NCI-H82 (cell line): ENCODE results near the gene DUSP22.
"Not testable (repeated sequence)": the region's sequence is repeated elsewhere in the genome, so short reads cannot be mapped to it uniquely, and the experiment has no call there.

Experiments
- DNase-seq: peaks from one replicate; lab custom pipeline; 2025; lab: John Stamatoyannopoulos, UW

Gene DUSP22, protein sequence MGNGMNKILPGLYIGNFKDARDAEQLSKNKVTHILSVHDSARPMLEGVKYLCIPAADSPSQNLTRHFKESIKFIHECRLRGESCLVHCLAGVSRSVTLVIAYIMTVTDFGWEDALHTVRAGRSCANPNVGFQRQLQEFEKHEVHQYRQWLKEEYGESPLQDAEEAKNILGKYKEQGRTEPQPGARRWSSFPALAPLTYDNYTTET

DNA sequence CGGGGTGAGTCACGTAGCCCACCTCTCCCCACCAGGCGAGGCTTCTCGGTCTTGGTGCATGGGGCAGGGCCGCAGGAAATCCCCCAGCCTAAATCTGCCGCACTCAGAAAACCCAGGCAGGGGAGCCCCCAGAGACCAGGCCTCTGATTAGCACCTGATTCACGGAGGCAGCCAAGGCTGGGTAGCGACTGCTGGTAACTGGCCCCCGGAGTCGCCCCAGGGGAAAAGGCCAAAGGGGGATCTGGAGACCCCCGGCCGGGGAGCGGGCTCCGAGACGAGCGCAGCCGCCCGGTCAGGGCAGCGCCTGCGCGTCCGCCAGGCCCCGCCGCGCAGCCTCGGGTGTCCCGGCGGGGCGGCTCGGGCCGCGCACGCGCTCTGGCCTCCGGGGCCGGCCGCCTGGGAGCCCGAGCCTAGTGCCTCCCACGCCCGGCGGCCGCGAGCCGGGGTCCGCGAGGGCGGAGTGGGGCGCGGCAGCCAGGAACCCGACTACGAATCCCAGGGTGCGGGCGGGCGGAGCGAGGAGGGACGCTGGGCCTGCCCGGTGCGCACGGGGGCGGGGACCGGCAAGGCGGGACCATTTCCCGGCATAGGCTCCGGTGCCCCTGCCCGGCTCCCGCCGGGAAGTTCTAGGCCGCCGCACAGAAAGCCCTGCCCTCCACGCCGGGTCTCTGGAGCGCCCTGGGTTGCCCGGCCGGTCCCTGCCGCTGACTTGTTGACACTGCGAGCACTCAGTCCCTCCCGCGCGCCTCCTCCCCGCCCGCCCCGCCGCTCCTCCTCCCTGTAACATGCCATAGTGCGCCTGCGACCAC is at the start of gene DUSP22:
Gene DUSP22, plus strand, starts transcription at position 791 of the 809 bp plus-strand sequence. CDS start 53 bp downstream, outside the sequence.
- DNase-seq: no peak

DNA sequence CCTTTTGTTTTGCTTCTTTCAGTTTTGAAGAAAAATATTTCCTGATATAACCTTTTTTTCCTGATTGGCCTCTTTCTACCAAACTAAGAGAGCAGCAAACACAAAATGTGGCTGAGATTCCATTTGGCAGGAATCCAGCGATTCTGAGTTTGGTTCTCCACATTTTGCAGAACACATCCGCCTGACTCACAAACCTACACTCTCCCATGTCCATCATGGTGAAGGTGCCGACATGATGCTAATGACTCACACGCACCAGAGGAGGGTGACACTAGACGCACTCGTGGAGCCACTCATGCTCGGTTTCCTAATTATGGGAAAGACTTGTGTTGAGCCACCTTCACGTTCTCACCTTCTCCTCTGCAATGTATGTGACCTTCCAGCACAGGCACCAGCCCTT is 45.9 kb upstream of the DUSP22 start:
- no peak for DNase-seq

- no peak for DNase-seq
Observed at GRCh38 chr6:247351-247750, 44.9 kb upstream of the DUSP22 start.

DNA sequence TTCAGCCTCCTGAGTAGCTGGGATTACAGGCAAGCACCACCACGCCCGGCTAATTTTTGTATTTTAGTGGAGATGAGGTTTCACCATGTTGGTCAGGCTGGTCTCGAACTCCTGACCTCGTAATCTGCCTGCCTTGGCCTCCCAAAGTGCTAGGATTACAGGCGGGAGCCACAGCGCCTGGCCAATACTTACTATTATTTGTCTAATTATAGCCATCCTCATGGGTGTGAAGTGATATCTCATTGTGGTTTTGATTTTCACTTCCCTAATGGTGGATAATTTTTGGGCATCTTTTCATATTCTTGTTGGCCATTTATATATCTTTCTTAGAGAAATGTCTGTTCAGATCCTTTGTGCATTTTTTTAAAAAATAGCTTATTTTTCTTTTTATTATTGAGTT is 44.2 kb upstream of the DUSP22 start:
- DNase-seq: not testable (repeated sequence)

DNA sequence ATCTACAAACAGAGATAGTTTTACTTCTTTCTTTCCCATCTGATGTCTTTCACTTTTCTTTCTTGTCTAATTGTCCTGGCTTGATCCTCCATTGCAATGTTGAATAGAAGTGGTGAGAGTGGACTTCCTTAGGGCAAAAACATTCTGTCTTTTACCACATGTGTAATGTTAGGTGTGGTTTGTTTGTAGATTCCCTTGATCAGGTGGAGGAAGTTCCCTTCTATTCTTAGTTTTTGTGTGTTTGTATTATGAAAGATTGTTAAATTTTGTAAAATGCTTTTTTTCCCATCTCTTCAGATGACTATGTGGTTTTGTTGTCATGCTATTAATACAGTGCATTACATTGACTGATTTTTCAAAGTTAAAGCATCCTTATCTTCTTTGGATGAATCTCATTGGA is 41.6 kb upstream of the DUSP22 start:
- no peak for DNase-seq

DNA sequence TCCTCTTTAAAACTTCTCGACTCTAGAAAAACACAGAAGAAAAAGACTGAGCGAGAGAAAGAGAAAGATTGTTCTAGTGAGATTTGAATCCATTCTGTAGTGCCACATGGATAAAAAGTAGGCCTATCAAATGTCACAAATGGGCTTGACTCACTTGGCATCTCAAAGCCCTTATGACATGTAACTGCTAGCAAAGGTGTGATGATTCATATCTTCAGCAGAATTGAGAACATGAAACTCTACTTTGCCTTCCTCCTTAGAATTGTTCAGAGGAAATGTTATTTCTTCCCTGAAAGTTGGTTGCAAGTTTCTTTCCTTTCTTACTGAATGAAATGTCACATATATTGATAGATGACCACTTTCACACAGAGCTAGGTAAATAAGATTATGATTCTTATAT is 40.4 kb upstream of the DUSP22 start:
- DNase-seq: no peak

GRCh38 chr6:252775-253535 is 39.3 kb upstream of the DUSP22 start:
- no peak for DNase-seq

DNA sequence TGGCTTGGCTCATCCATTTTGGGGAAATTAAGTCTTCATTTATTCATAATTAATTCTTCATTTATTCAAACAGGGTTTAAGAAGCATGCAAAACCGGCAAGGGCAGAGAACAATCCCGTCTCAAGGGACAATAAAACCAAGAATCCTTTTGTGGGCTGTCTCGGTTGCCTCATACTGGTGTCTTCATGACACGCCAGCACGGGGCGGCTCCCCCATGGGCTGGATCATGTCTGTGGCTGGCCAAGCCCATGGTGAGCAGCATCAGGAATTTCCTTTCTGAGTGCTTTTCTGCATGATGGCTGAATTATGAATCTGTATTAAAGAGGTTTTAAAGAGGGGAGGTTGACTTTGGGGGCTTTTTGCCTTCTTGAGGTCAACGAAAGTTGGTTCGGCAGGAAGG is 38.3 kb upstream of the DUSP22 start:
- no peak for DNase-seq

DNA sequence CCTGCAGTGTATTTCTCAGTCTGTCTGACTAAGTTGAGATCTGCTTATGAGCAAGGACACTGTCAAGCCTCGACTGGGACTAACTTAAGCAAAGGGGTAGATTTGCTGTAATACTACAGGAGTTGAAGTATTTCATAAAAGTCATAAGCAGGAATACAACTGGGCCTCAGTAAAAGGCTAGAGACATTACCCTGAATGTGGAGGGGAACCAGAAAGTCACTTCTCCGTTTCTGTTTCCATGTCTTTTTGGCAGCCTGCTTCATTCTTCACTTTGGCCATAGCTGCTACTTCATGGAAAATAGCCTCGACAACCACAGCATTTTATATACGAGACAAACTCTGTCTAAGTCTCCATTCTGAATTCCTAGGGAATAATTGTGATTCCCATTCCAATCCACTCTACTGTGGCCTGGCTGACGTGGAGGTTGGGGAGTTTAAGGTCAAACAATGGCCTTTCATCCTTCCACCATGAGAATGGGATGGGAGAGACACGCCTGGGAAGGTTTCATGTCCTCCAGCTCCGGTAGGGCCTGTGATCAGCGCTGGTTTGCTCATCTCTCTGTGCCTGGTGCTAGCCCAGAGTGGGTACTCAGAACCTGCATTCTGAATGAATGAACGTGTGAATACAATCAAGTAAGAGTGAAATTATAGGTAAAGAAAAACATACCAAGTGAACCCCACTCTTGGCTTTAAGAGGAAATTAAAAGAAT is 37.1 kb upstream of the DUSP22 start:
- DNase-seq: no peak

DNA sequence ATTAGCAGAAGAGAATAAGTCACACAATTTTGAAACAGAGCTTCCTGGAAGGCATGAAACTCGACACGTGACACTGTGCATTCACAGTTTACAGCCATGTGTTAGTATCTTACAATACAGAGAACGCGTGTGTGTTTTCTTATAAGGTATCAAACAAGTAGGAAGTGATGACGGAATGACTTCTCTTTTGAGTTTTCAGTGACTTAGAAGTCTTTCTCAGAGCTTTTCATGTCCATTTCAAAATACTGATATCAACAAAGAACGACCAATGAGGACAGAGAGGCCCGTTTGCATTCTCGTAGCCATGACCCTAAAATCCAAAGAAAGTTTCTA is 36.6 kb upstream of the DUSP22 start:
- no peak for DNase-seq

GRCh38 chr6:256169-256568 is 36.1 kb upstream of the DUSP22 start:
- DNase-seq: no peak

- DNase-seq: no peak
Observed at GRCh38 chr6:257031-257725, 35.1 kb upstream of the DUSP22 start.

- DNase-seq: no peak
Observed at GRCh38 chr6:257774-258173, 34.5 kb upstream of the DUSP22 start.

DNA sequence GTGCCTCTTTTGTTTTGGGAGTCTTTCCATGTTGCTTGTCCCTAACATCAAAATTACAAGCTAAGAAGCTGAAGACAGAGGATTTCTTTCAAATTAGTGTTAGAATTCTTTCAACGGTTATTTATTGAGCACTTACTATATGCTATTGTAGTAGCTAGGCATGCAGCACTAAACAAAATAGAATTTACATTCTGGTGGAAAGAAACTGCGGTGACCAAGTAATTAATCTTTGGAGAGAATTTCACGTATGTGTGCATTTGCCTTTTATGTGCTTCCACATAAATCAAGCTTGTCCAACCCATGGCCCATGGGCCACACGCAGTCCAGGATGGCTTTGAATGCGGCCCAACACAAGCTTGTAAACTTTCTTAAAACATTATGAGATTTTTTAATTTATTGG is 33.0 kb upstream of the DUSP22 start:
- no peak for DNase-seq

DNA sequence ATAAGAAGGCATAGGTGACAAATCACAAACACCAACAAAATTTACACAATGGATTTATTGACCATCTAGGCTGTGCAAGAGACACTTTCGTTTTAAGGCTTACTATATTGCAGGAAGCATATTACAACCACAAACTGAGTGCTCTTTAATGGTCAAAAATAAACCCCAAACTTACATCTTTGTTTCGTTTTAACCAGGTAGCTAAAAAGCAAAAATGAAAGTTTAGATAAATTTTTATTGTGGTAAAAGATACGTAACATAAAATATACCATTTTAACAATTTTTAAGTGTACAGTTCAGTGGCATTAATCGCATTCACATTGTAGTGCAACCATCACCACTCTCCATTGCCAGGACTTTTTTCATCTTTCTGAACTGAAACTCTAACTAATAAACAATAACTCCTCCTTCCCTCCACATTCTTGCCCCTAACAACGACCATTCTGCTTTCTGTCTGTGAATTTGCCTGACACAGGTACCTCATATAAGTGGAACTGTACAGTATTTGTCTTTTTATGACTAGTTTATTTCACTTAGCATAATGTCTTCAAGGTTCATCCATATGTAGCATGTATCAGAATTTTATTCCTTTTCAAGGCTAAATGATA is 32.3 kb upstream of the DUSP22 start:
- DNase-seq: no peak

DNA sequence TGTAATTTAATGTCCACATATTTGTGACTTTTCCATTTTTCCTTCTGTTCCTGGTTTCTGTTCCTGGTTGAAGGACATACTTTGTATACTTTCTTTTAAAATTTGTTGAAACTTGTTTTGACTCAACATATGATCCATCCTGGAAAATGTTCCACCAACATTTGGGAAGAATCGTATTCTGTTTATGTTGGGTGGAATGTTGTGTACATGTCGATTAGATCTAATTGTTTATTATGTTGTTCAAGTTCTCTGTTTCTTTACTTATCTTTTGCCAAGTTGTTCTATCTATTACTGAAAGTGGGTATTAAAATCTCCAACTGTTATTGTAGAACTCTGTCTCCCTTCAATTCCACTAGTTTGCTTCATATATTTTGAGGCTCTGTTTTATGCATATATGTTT is 27.7 kb upstream of the DUSP22 start:
- no peak for DNase-seq

- DNase-seq: no peak
Observed at GRCh38 chr6:268394-268935, 23.8 kb upstream of the DUSP22 start.

DNA sequence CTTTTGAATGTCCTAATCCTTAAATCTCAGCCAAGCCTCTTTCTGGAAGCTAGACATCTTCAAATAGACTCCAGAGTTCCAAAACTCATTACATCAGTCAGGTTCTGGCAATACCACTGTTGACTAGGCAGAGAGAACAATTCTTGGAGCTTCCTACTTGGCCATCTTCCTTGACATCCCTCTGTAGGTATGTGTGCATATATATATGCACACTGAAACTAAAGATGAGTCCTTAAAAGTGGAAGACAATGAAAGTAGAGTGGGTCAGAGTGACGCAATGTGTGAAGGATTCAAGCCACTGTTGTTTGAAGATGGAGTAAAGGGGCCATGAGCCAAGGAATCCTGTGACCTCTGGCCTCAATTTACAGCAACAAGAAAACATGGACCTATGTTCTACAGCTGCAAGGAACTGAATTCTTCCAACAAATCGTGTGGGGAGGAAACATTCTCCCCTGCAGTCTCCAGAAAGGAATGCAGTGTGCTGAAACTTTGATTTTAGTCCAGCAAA is 18.7 kb upstream of the DUSP22 start:
- no peak for DNase-seq

- no peak for DNase-seq
Observed at GRCh38 chr6:277746-278145, 14.5 kb upstream of the DUSP22 start.

DNA sequence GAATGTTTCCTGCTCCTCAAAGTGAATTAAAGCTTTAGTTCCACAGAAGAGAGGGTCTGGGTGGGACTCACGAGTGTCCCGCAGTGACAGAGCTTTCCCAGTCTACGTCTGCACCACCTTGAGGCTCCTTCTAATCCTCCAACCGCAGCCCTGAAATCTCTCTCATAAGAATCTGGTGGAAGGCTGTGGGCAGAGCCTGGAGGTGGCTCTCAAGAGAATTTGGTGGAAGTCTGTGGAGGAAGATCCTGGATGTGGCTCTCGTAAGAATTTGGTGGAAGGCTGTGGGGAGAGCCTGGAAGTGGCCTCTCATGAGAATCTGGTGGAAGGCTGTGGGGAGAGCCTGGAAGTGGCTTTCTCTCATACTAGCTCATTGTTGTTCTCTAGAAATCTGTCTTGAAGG is 13.8 kb upstream of the DUSP22 start:
- no peak for DNase-seq
